NCI-H345 treated with DMSO at 0.1 percent for 48 hours (cell line): ENCODE measurements around the gene BCAS3.
"Not testable (repeated sequence)": the region's sequence is repeated elsewhere in the genome, so short reads cannot be mapped to it uniquely, and the experiment has no call there.

Experiments
- DNase-seq: peaks from one replicate; lab custom pipeline; 2025; ENCODE audit not compliant: unreplicated experiment; lab: John Stamatoyannopoulos, UW

BCAS3 gene

DNA sequence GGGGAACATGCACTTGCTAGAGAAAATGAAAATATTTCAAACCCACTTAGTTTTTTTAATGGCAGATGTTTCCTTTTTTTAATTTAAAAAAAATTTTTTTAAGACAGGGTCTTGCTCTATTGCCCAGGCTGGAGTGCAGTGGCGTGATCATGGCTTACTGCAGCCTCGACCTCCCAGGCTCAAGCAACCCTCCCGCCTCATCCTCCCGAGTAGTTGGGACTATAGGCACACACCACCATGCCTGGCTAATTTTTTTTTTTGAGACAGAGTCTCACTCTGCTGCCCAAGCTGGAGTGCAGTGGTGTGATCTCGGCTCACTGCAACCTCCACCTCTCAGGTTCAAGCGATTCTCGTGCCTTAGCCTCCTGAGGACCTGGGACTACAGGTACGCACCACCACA, 469.2 kb downstream of the BCAS3 start:
- DNase-seq = not testable (repeated sequence)

DNA sequence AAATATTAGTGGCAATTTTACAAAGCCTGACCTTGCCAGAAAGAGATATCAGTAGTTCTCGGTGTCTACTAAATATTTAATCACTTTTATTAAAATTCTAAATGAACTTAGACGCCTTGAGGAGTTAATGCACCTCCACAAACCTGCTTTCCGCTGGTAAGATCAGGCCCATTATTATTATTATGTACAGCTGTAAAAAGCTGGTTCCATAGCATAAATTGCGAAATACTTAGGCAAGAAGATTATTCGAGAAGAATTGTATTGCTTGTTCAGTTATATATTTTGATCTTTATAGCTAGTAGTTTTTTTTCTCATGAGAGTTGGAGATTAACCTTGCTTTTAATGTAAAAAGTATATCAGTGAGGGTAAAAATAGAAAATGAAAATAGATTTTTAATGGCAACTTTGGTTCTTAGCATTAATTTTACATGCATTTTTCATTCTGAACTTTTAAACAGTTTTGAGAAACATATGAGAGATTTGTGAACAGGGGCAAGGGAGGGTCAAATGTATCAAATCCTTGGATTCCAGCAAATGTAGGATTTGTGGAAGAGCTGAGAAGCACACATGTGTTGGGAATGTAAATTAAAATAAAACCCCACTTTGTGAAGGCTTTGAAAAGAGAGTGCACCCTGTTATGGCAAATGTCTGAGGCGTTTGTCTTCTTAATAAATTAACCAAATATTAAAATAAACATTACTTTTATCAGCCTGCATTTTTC, 471.6 kb downstream of the BCAS3 start:
- no peak for DNase-seq

DNA sequence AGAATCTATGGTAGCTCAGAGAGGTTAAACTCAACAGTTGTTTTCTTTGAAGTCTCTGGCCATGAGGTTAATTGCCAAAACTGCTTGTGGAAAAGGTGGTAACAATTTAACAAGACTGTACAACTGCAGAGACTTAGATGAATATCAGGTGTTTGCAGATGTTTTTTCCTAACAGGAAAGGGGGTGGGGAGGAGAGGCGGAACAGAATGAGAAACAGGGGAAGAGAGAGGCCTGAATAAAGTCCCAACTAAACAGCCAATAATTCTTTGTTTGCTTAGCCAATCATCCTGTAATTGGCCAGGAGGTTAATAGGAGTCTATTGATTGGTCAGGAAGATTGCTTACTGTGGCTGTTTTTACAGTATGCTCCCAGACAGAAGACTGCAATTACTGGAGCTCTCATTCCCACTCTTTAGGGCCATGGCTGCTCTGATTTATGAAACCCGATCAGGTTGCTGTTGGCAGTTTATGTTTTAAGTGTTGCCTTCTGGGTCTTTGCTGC, 472.3 kb downstream of the BCAS3 start:
- DNase-seq = no peak

DNA sequence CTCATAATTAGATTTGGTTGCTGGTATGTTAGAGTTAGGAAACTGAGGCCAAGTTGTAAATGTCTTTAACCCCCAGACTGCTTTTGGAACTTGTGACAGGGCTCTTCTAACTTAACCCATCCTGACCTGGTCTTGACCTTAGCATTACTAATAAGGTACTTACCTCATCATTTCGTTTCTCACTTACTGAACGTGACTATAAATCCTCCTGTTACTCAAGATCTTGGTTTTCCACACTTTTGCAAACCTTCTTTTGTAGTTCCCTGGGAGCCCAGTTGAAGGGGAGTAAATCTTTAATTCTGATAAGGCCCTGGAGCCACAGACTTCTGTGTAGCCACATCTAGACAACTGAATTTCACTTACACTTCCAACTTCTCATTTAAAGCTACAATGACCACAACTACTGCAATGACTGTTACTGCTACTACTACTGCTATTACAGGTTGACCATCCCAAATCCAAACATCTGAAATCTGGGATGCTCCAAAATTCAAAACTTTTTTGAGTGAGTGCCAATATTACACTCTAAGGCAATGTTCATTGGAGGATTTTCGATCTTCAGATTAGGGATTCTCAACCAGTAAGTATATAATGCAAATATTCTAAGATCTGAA, 473.1 kb downstream of the BCAS3 start:
- DNase-seq = no peak

DNA sequence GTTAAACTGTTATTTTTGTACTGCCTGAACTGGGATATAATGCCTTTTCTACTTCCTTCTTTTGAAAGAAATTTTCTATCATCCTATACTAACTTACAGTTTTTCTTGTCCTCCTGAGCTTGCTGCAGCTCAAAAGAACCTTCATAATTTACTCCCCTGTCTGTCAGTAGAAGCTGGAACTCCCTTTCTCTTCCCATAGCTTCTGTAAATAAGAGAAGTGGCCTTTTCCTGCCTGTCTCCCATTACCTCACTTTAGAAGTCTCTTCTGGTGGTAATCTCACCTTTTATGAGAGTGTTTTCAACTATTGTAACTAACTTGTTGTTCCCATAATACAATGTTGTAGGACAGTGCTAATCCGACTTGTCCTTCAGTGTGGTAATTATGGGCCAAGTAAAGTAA, 475.2 kb downstream of the BCAS3 start:
- peak; percentile 7 for DNase-seq

DNA sequence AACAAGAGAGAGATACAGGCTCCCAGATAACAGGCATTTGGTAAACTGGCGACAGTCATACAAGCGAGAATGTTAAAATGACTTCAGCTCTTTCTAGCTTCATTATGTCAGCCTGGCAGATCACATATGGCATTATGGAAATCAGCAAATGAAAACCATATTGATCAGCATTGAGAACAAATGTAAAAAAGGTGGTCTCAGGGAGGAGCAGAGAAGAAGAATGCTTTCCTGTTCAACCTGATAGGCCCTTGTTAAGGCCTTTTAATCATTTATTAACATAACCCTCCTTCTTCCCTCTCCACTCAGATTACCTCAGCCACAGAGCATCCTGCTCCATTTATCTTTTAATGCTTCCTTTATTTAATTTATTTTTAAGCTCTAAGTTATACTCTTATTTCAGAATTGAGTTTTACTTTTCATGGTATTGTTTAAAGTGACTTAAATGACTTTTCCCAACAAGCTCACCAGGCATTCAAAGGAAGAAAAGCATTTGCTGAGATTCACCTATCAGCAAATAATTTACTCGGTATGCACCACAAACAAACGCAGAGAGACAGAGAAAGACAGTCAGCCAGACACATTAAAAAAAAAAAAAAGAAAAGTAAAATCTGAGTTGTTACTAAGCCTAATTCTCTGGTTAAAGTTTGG, 478.1 kb downstream of the BCAS3 start:
- DNase-seq = no peak

DNA sequence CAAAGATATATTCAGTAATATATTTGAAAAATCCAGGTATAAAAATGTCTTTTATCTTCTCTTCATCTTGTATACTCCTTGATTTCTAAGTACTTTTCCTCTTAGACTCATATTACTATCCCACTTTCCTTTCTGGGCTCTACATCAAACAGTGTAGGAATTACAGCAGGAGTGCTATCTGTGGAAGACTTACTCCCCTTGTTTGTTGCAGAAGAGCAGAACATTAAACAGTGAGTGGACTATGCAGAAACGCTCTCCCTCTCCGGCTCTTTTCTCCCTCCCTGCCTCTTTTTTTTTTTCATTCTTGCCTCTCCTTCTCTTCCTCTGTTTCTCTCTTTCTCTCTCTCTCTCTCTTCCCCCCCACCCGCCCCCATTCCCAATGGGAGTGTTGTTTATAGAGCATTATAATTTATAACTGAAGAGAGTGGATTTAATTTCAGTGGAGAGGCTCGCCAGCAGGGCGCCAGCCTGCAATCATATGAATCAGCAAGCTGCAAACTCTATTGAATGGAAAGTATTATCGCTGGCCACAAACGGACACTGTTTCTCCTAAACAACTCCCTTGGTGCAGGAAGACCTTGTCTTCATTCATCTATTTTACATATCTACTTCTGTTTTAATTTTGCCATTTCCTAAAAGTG, 479.7 kb downstream of the BCAS3 start:
- peak; percentile 15 for DNase-seq

DNA sequence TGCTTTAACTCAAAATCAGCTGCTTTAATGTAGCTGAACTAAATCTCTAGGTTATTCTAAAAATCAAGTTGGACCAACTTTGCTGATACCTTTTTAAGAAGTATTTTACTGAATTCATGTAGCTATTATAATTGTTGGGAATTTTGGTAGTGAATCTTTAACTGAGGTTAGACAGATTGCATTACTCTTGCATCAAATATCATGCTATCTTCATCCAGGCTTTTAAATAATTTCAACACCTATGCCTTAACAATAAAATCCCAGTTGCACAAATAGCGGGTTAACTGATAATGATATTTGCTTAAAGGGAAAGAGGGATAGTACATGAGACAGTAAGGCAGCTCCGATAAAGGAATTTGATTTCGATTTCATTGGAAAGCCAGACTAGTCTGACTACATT, 480.7 kb downstream of the BCAS3 start:
- no peak for DNase-seq

DNA sequence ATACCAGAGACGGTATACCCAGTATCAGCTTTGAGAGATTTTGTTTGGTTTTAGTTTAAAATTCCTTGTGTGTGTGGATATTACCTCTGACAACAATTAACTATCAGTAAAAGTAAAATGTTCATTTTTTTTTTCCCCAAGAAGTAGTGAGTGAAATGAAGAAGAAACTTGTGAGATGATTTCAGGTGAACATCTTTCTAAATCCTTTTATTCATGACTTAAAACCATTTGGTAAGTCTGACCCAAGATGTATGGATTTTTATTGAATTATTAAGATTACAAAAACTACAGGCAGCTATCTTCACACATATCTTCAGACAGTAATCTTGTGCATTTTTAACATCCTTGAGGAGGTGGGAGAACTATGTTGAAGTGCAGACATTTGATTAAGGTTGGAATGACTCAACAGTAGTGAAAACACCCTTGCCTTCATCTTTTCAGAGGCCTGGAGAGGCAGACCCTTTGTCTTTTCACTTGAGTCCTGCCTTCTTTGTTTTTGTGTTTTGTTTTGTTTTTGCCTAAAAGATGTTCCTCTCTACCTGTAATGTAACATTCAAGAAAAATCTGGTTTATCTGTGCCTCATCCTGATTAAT, 481.7 kb downstream of the BCAS3 start:
- DNase-seq = no peak

DNA sequence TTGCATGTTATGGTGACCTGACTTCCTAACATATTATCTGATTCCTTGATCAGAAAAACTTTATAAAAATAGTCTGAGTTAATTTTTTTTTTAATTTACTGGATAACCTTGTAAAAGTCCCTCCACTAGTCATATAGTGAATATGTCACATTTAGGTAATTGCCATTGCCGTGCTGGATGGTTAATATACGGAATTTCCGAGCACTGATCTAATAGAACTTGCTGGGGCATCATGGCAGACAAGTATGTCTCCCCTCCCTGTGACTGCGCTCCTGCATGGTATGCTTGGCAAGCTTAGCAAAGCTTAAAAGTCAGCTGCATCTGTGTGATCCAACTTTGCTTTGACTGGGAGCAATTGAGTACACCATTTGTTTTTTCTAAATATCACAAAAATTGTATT, 482.6 kb downstream of the BCAS3 start:
- no peak for DNase-seq

DNA sequence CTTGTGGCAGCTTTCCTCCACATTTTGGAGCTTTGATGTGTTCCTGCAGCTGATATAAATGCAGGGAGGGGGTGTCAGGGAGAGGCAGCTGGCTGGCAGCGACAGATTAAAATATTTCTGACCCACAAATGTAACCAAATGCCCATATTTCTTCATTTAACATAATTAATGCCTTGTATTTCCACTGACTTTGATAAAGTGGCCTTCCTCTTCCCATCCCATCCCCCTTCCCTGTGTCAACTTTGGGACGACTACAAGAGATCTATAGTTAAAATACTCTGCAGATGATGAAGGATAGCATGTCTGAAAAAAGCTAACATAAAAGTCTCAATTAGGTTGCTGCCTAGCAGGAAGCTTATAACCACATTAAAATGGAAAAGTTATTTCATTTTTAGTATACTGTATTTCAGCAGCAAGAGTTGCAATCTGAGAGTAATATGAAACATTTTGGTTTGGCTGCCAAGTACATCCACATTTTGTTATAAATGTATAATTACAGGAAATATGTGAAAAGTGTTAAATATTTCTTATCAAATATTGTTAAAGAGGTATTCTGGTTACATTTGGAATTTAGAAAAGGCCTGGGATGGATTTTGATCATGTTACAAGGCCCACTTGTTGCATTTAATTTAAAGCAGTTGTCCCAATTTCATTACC, 483.3 kb downstream of the BCAS3 start:
- no peak for DNase-seq

DNA sequence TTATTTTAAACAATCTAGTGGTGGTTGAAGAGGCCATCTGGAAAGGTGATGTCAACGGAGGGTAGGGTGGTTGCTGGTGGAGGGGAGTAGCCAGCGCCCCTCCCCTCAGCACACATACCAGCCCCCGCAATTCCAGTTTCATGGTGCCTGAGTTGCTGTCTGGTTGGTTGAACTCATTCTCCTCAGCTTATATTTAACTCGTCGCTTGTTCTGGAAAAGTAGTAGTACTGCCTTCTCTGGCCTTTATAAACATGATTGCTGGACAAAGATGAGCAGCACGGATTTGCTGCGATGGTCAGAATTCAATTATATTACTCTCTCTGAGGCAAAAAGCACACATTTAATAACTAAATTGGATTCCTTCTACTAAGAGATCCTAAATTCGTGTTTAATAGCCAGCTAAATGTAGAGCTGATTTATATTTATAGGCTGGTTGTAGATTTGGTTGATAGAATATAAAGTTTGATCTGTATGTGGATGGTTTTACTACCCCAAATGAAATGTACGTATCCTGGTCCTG, 484.0 kb downstream of the BCAS3 start:
- DNase-seq = no peak

DNA sequence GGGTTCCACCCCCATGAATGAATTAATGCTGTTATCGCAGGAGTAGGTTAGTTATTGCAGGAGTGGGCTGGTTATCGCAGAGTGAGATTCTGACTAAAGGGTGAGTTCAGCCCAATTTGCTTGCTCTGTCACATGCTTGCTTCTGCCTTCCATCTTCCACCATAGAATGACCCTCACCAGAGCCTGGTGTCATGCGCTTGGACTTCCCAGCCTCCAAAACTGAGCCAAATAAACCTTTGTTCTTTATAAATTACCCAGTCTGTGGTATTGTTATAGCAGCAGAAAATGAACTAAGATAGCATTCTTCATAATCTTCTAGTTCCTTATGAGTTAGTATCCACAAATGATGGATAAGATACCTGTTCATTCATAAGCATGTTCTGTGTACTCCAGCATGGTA, 486.9 kb downstream of the BCAS3 start:
- DNase-seq = no peak

DNA sequence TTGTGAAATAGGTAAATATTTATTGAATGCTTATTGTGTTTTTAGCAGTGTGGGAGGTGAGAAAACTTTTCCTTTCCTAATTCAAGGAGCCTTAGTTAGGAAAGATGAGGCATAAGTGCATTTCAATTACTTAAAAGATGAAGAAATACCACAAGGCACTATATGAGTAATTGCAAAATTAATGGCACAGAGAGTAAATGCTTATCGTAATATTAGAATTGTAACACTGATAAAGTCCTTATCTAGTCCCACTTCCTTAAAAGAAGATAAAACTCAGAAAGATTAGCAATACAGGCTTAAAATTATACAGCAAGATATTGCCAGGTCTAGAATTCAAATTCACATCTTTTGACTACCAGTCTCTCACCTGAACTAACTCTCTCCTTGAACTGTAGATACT, 489.4 kb downstream of the BCAS3 start:
- DNase-seq = no peak

DNA sequence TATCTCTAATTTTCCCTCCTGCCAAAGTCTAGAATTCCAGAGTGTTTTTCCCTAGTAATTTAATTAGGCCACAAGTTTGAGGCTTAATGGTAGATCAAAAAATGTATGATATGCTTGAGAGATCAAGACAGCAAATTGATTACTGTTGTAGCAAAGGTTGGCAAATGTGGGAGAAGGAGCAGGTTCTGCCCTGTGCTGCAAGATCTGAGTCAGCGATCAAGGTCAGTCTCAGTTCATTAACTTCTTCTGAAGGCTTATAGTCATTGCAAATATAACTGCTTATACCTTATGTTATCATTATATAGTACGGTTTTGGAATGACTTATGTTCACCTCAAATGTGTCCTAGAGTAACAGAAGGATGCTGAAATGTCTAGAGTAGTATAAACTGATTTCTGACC, 490.9 kb downstream of the BCAS3 start:
- no peak for DNase-seq

DNA sequence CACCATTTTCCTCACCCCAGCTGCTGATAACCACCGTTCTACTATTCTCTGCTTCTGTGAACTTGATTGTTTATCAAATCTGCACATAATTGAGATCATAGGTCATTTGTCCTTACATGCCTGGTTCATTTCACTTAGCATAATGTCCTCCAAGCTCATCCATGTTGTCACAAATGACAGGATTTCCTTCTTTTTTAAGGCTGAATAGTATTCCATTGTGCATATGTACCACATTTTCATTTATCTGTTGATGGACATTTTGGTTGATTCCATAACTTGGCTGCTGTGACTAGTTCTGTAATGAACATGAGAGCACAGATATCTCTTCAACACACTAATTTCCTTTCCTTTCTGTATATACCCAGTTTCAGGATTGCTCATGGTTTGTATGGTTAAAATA, 496.7 kb downstream of the BCAS3 start:
- no peak for DNase-seq

DNA sequence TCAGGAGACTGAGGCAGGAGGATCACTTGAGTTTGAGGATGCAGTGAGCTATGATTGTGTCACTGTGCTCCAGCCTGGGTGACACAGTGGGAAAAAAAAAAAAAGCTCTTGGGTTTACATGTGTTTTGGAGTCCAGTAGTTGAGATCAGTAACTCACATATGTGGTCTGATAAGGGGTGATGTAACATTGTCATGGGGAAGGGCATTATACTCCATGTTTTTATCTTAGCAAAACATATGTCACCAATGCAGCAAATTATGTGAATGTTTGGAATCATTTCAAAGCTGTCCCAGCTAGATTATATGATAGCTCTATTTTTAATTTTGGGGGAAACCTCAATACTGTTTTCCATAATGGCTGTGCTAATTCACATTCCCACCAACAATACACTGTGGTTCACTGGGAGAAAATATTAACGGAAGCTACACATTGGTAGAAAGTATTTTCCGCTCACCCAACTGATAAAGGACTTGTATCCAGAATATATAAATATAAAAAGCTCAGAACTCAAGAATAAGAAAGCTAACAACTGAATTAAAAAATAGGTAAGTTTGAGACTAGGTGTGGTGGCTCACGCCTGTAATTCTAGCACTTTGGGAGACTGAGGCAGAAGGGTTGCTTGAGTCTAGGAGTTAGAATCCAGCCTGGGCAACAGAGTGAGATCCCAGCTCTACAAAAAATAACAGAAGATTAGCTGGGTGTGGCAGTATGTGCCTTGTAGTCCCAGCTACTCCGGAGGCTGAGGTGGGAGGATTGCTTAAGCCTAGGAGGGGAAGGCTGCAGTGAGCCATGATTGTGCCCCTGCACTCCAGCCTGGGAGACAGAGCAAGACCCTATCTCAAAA, 497.9 kb downstream of the BCAS3 start:
- DNase-seq = no peak

DNA sequence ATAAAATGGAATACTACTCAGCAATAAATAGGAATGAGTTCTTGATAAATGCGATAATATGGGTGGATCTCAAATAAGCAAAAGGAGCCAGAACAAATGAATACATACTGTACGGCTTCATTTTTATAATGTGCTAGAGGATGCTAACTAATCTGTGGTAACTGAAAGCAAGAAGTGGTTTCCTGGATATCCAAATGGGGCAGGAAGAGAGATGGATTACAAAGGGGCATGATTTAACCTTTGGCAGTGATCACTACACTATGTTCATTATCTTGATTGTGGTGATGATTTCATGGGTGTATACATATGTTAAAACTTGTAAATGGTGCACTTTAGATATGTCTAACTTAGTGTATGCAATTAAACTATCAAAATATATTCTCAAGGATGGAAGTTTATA, 499.7 kb downstream of the BCAS3 start:
- DNase-seq = no peak

DNA sequence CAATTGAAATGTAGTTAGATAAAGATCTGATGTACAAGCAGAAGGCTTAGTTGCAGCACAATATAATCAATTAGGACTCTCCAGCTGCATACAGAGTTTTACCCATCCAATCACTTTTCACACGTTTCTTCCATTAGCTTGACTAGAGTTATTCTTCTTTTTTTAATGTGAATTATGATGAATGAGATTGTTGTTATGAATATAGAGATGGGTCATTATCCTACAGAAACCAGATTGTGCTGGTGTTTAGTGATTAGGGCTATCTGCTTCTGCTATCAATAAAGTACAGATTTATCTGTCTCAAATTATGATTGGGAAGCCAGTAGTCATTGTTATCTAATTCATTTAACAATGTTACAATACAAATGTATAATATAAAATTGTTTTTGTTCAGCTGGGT, 500.6 kb downstream of the BCAS3 start:
- no peak for DNase-seq

DNA sequence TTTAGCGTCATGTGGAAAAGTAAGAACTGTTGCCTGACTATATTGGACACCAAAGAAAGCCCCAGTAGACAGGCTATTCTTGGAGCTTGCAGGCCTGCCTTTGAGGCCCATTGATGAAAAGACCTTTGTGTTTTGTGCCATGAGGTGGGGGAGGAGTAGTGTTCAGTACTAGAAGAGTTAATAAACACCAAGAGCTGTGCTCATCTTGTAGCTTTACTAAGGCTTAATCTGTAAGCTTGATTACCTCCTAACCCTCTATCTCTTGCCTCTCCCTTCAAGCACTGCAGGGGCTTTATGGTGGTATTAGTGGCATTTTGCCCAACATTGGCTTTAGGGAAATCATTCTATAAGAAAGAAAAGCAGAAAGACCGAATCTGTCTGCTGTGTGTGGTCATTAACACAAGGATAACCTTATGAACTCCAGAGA, 501.7 kb downstream of the BCAS3 start:
- DNase-seq = no peak
